IMR-90 (cell line): ENCODE measurements around the gene ORAI1. TPM values are rescaled to one million over a fixed set of nuclear protein-coding genes. Genes with fewer than 3 reads are reported as not detected.
"Not testable (repeated sequence)": the region's sequence is repeated elsewhere in the genome, so short reads cannot be mapped to it uniquely, and the experiment has no call there.

Source experiments
- ATAC-seq: fragments of 200-7000 bp; cut with Tn5 transposase; 2 replicates; pipeline ENCODE4 v1.9.1; 2020; ENCODE audit warnings: low read depth, mild to moderate bottlenecking, moderate library complexity
- BruUV-seq: library from RNA; stranded (reverse); fragments of 400-500 nt; replicated peaks from 2 replicates; lab custom pipeline; 2021; lab: Mats Ljungman, UMichigan
- CTCF ChIA-PET: fragments of 300-600 bp; formaldehyde crosslinking; extraction: SDS; loops from one replicate; lab custom pipeline; 2021; ENCODE audit warnings: antibody characterized with exemption; lab: Yijun Ruan, JAX
- POLR2A ChIA-PET: fragments of 300-600 bp; sonication (Branson Sonifier 250); formaldehyde crosslinking; loops from one replicate; lab custom pipeline; 2022; ENCODE audit warnings: antibody characterized with exemption; ENCODE audit not compliant: unreplicated experiment; lab: Charles Lee
- DNase-seq: peaks from one replicate; pipeline ENCODE4 v3.0.0; 2013
- H2AFZ ChIP-seq: replicated peaks from 2 replicates; pipeline ENCODE3; 2013; ENCODE audit warnings: low read length, mild to moderate bottlenecking; ENCODE audit not compliant: poor library complexity
- H2AK5ac ChIP-seq: 2 replicates; pipeline ENCODE4 v1.6.1; 2013; ENCODE audit warnings: low read depth, low read length, inconsistent platforms
- H2AK9ac ChIP-seq: replicated peaks from 2 replicates; pipeline ENCODE3; 2013; ENCODE audit warnings: mild to moderate bottlenecking, low read depth, low read length, moderate library complexity; ENCODE audit not compliant: poor library complexity
- H2BK120ac ChIP-seq: 2 replicates; pipeline ENCODE4 v1.6.1; 2013; ENCODE audit warnings: low read depth, low read length, inconsistent platforms
- H2BK15ac ChIP-seq: 3 replicates; pipeline ENCODE4 v1.6.1; 2013; ENCODE audit warnings: low read depth, low read length, inconsistent platforms
- H2BK20ac ChIP-seq: 2 replicates; pipeline ENCODE4 v1.6.1; 2013; ENCODE audit warnings: low read depth, mild to moderate bottlenecking, inconsistent platforms, low read length, moderate library complexity
- H2BK5ac ChIP-seq: 2 replicates; pipeline ENCODE4 v1.6.1; 2013; ENCODE audit warnings: mild to moderate bottlenecking, low read depth, low read length, inconsistent platforms; ENCODE audit not compliant: poor library complexity, severe bottlenecking
- H3K14ac ChIP-seq: replicated peaks from 2 replicates; pipeline ENCODE4 v1.6.1; 2013; ENCODE audit warnings: low read depth, low read length, inconsistent platforms
- H3K18ac ChIP-seq: 2 replicates; pipeline ENCODE4 v1.6.1; 2013; ENCODE audit warnings: low read depth, low read length, control low read depth
- H3K23ac ChIP-seq: 2 replicates; pipeline ENCODE4 v1.6.1; 2013; ENCODE audit warnings: low read depth, low read length, inconsistent platforms
- H3K27ac ChIP-seq: 2 replicates; pipeline ENCODE4 v1.5.1; 2013; ENCODE audit warnings: mild to moderate bottlenecking, control low read depth, low read length; ENCODE audit not compliant: insufficient read depth
- H3K27me3 ChIP-seq: 2 replicates; pipeline ENCODE4 v1.6.1; 2013; ENCODE audit warnings: low read length; ENCODE audit not compliant: control insufficient read depth, insufficient read depth
- H3K36me3 ChIP-seq: 2 replicates; pipeline ENCODE4 v1.6.1; 2013; ENCODE audit warnings: low read length, mixed read lengths; ENCODE audit not compliant: control insufficient read depth, insufficient read depth
- H3K4ac ChIP-seq: 2 replicates; pipeline ENCODE4 v1.6.1; 2013; ENCODE audit warnings: low read depth, low read length, inconsistent platforms
- H3K4me1 ChIP-seq: 2 replicates; pipeline ENCODE4 v1.6.1; 2013; ENCODE audit warnings: low read length, mixed read lengths; ENCODE audit not compliant: control insufficient read depth, insufficient read depth
- H3K4me2 ChIP-seq: 2 replicates; pipeline ENCODE4 v1.6.1; 2013; ENCODE audit warnings: low read depth, mild to moderate bottlenecking, control low read depth, low read length, moderate library complexity
- H3K4me3 ChIP-seq: 2 replicates; pipeline ENCODE4 v1.5.1; 2013; ENCODE audit warnings: low read depth, mild to moderate bottlenecking, control low read depth, low read length, moderate library complexity; ENCODE audit not compliant: insufficient read depth
- H3K56ac ChIP-seq: 2 replicates; pipeline ENCODE4 v1.6.1; 2013; ENCODE audit warnings: low read length, inconsistent platforms; ENCODE audit not compliant: insufficient read depth; ENCODE audit errors: extremely low read depth
- H3K79me1 ChIP-seq, 2 experiments: 2 replicates each; pipeline ENCODE4 v1.6.1; 2013; ENCODE audit warnings: low read length in 2 of 2, inconsistent platforms in 1 of 2, low read depth in 1 of 2
- H3K9ac ChIP-seq: 2 replicates; pipeline ENCODE4 v1.6.1; 2013; ENCODE audit warnings: low read depth, low read length, control low read depth
- H3K9me1 ChIP-seq: 2 replicates; pipeline ENCODE4 v1.6.1; 2013; ENCODE audit warnings: low read length, inconsistent platforms; ENCODE audit not compliant: insufficient read depth
- H3K9me3 ChIP-seq: 2 replicates; pipeline ENCODE4 v1.6.1; 2013; ENCODE audit warnings: low read length; ENCODE audit not compliant: control insufficient read depth, insufficient read depth
- H4K20me1 ChIP-seq: 2 replicates; pipeline ENCODE4 v1.6.1; 2013; ENCODE audit warnings: low read length, inconsistent platforms; ENCODE audit not compliant: insufficient read depth
- H4K5ac ChIP-seq: 2 replicates; pipeline ENCODE4 v1.6.1; 2013; ENCODE audit warnings: mild to moderate bottlenecking, low read depth, low read length, control low read depth
- H4K8ac ChIP-seq, 2 experiments: 2 replicates each; pipeline ENCODE4 v1.6.1; 2013; ENCODE audit warnings: low read depth in 2 of 2, low read length in 2 of 2, control low read depth in 1 of 2, inconsistent platforms in 1 of 2
- H4K91ac ChIP-seq: 2 replicates; pipeline ENCODE4 v1.6.1; 2013; ENCODE audit warnings: low read depth, low read length, inconsistent platforms; ENCODE audit not compliant: insufficient read depth
- CEBPB ChIP-seq: IDR thresholded peaks from 2 replicates; pipeline ENCODE4 v1.6.1; 2012; ENCODE audit warnings: low read depth, low read length, improper control_type of control experiment
- FOS ChIP-seq: fragments of 150-350 bp; IDR thresholded peaks from 2 replicates; pipeline ENCODE4 v1.6.1; 2016; ENCODE audit warnings: low read depth, low read length
- RCOR1 ChIP-seq: IDR thresholded peaks from 2 replicates; pipeline ENCODE4 v1.6.1; 2012; ENCODE audit warnings: mild to moderate bottlenecking, low read length, improper control_type of control experiment; ENCODE audit not compliant: insufficient replicate concordance
- WGBS, 2 experiments: methylation state at CpG; one replicate each; pipeline versions ENCODE4 v1.1.5 to v1.1.7; 2013; ENCODE audit warnings: missing lambda C conversion rate in 2 of 2; ENCODE audit not compliant: insufficient read length in 1 of 2; ENCODE audit errors: extremely low coverage in 2 of 2; 5-methylcytosine and 5-hydroxymethylcytosine counted together
- dilution Hi-C: fragments of 300-500 bp; cut with HindIII; formaldehyde crosslinking; loops from one replicate; pipeline ENCODE4 v1.14.3; 2018; ENCODE audit warnings: low sequenced_read_pairs; ENCODE audit not compliant: unreplicated experiment
- in situ Hi-C: fragments of 300-500 bp; cut with MboI; formaldehyde crosslinking; loops from 3 replicates; pipeline ENCODE4 v1.14.3; 2019; ENCODE audit warnings: low sequenced_read_pairs, inconsistent platforms, mixed read lengths
- intact Hi-C: fragments of 100-400 bp; cut with micrococcal nuclease; formaldehyde crosslinking; loops from 2 replicates; pipeline ENCODE4 v1.10.0; 2022
- polyA plus RNA-seq, 3 experiments: library from polyadenylated mRNA; depleted of rRNA; stranded (reverse); fragments of >200 nt; gene quantifications; 2 replicates each; pipeline ENCODE4 v1.2.3, GENCODE V29; 2012; ENCODE audit warnings: low replicate concordance in 1 of 3
- total RNA-seq: library from RNA; depleted of rRNA; stranded (reverse); fragments of >200 nt; gene quantifications from 2 replicates; pipeline ENCODE4 v1.2.3, GENCODE V29; 2012

ORAI1 gene
- total and polyA plus RNA-seq, 2 of the 4 experiments (the other 2 are of a cell fraction) = 3.9 to 22.7 TPM

DNA sequence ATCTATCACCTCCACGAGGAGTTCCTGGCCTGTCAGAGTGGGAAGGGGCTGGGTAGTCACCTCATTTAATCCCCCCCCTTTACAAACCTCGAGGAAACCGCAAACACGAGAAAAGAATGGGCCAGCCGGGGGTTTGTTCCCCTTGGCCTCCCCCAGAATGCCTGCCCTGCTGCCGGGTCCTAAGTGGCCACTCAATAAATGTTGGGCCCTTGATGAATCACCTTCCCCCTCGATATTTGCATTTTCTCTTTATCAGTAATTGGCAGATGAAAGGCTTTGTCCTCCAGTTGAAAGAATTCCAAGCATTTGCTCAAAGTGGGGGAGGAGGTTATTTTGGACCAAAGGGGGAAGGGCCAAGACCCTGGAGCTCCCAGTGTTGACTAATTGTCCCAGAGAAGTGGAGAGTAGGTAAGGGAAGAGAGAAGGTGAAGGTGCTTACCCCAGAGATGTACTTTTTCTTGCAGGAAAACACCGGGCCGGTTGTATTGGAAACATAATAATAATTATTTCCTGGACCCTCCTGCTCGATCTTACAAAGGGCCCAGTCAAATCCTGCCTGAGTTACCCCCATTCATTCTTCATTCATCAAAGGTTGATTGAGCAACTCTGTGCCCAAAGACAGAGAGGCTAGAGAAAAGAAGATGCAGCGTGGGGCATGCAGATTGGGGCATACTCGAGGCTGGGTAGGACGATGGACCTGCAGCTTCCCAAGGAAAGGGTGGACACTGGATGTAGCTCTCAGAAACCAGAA lies 43.6 kb upstream of the ORAI1 start:
- peak overlapping the region; percentile 3; the same call in 1 of the 2 replicates for H3K4ac ChIP-seq
- no TSS peak for BruUV-seq
- dilution Hi-C loops = no loop called here
- no peak overlapping the region; the same call in 2 of the 3 replicates for H2BK15ac ChIP-seq
- peak overlapping the region; percentile 5; the same call in 1 of the 2 replicates for H2BK20ac ChIP-seq
- H3K4me2 ChIP-seq = peak overlapping the region; percentile 38; the same call in 1 of the 2 replicates
- H3K9me1 ChIP-seq = 0 out of 2 replicates have a peak, but pooled peaks cover 5% of the 10 kb centered on the region
- in situ Hi-C loops = no loop called here
- H4K8ac ChIP-seq = peak overlapping the region in 1 of 2 experiments; percentile 62; a peak in 2 of 4 replicates
- intact Hi-C loops = loop anchor here (5.0 kb wide), 1 partner anchor 45 kb away; the partner anchor contains the start of gene ORAI1
- WGBS, 2 experiments = no CpG with 5 or more reads among the region's 13 CpGs
- H3K9ac ChIP-seq = peak overlapping the region; percentile 3; the same call in 1 of the 2 replicates
- POLR2A ChIA-PET = no interaction called here
- no peak overlapping the region for H3K56ac ChIP-seq
- H2AK9ac ChIP-seq = peak overlapping the region; percentile 28
- CTCF ChIA-PET = no interaction called here
- ATAC-seq (no peak), DNase-seq (no peak)
- H4K5ac ChIP-seq = peak overlapping the region; percentile 32; the same call in 1 of the 2 replicates
- no peaks in the 10 kb centered on the region for H3K27me3 ChIP-seq
- peaks cover 12 to 32% of the 10 kb centered on the region in 2 experiments; a peak in 3 of 4 replicates for H3K79me1 ChIP-seq
- H3K18ac ChIP-seq = no peak overlapping the region
- no peaks in the 10 kb centered on the region for H4K20me1 ChIP-seq
- no peak overlapping the region for H3K4me3 ChIP-seq
- H3K36me3 ChIP-seq = no peaks in the 10 kb centered on the region
- peak overlapping the region; percentile 28 for H3K14ac ChIP-seq
- no peak for TF ChIP-seq FOS
- TF ChIP-seq RCOR1 = no peak
- TF ChIP-seq CEBPB = peak; percentile 18; the same call in 1 of the 2 replicates
- no peaks in the 10 kb centered on the region for H3K9me3 ChIP-seq
- no peak overlapping the region for H3K27ac ChIP-seq
- peaks cover 12% of the 10 kb centered on the region for H3K4me1 ChIP-seq
- 0 out of 2 replicates have a peak overlapping the region, but pooled peaks have one; percentile 42 for H4K91ac ChIP-seq
- peak overlapping the region; percentile 76 for H2AFZ ChIP-seq
- H2BK120ac ChIP-seq = 0 out of 2 replicates have a peak overlapping the region, but pooled peaks have one; percentile 12
- H2BK5ac ChIP-seq = no peak overlapping the region
- peak overlapping the region; percentile 44; the same call in 1 of the 2 replicates for H2AK5ac ChIP-seq
- no peak overlapping the region for H3K23ac ChIP-seq

DNA sequence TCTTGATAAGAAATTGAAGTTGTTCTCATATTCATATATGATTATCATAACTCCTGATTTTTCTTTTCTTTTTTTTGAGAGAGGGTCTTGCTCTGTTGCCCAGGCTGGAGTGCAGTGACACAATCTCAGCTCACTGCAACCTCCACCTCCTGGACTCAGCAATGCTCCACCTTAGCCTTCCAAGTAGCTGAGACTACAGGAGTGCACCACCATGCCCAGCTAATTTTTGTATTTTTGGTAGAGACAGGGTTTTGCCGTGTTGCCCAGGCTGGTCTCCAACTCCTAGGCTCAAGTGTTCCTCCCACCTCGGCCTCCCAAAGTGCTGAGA lies 43.0 kb upstream of the ORAI1 start:
- H3K4ac ChIP-seq, H4K91ac ChIP-seq, BruUV-seq, DNase-seq, H3K56ac ChIP-seq, H3K27me3 ChIP-seq, CTCF ChIA-PET, H3K14ac ChIP-seq, H2BK120ac ChIP-seq, H3K18ac ChIP-seq, POLR2A ChIA-PET, H3K9ac ChIP-seq, H2AK5ac ChIP-seq, H2AFZ ChIP-seq, H4K20me1 ChIP-seq, H4K5ac ChIP-seq, H4K8ac ChIP-seq, H3K4me3 ChIP-seq, H3K9me3 ChIP-seq, ATAC-seq, in situ Hi-C loops, H2AK9ac ChIP-seq, H3K4me2 ChIP-seq, dilution Hi-C loops, H3K9me1 ChIP-seq, H2BK20ac ChIP-seq, H3K4me1 ChIP-seq, H2BK5ac ChIP-seq, H3K27ac ChIP-seq, H3K23ac ChIP-seq, H3K36me3 ChIP-seq, H2BK15ac ChIP-seq: not testable (repeated sequence)
- H3K79me1 ChIP-seq = peaks cover 12 to 27% of the 10 kb centered on the region in 2 experiments; a peak in 3 of 4 replicates
- no CpG with 5 or more reads among the region's 2 CpGs for WGBS, 2 experiments
- intact Hi-C loops = loop anchor here (5.0 kb wide), 1 partner anchor 44 kb away; the partner anchor contains the start of gene ORAI1
